Stimulated activated CD8-positive, alpha-beta memory T cell treated with anti-CD3 and anti-CD28 coated beads, Interleukin-7, amount 100 ng/mL, for 48 hours (primary cell): ENCODE measurements around the gene HBQ1.
"Not testable (repeated sequence)": the region's sequence is repeated elsewhere in the genome, so short reads cannot be mapped to it uniquely, and the experiment has no call there.

Experiments used
- DNase-seq, 2 donors: peaks; one replicate each; pipeline ENCODE4 v3.0.0-alpha.2; 2020; ENCODE audit warnings: low read depth in 1 of 2; ENCODE audit errors: extremely low read depth in 1 of 2

The HBQ1 gene

DNA sequence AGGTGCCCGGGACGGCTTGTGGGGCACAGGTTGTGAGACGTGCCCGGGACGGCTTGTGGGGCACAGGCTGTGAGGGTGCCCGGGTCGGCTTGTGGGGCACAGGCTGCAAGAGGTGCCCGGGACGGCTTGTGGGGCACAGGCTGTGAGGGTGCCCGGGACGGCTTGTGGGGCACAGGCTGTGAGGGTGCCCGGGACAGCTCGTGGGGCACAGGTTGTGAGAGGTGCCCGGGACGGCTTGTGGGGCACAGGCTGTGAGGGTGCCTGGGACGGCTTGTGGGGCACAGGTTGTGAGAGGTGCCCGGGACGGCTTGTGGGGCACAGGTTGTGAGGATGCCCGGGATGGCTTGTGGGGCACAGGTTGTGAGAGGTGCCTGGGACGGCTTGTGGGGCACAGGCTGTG is 20.0 kb upstream of the HBQ1 start:
- DNase-seq = not testable (repeated sequence)

GRCh38 chr16:160691-161190 is 19.5 kb upstream of the HBQ1 start:
- no peak for DNase-seq

GRCh38 chr16:162271-162991 is 17.8 kb upstream of the HBQ1 start:
- DNase-seq = no peak

DNA sequence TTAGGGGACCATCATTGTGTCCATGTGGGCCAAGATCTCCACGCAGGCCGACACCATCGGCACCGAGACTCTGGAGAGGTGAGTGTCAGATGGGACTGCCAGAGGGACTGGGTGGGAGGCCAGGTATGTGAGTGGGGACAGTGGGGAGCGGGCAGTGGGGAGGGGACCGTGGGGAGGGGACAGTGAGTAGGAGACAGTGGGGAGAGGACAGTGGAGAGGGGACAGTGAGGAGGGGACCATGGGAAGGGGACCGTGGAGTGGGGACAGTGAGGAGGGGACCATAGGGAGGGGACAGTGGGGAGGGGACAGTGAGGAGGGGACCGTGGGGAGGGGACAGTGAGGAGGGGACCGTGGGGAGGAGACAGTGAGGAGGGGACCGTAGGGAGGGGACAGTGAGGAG is 17.1 kb upstream of the HBQ1 start:
- not testable (repeated sequence) for DNase-seq

DNA sequence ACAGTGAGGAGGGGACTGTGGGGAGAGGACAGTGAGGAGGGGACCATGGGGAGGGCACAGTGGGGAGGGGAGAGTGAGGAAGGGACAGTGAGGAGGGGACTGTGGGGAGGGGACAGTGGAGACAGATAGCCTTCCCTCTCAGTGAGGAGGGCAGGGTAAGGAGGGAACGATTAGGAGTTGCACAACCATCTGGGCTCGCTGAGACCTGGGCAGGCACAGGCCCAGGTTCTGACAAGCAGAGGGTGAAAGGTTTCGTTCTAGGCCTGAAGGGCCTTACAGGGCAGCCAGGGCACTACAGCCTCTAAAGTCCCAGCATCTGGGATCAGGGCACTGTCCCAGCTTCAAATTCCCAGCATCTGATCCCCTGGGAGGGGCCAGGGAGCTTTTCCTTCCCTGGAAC is 16.6 kb upstream of the HBQ1 start:
- DNase-seq = not testable (repeated sequence)

DNA sequence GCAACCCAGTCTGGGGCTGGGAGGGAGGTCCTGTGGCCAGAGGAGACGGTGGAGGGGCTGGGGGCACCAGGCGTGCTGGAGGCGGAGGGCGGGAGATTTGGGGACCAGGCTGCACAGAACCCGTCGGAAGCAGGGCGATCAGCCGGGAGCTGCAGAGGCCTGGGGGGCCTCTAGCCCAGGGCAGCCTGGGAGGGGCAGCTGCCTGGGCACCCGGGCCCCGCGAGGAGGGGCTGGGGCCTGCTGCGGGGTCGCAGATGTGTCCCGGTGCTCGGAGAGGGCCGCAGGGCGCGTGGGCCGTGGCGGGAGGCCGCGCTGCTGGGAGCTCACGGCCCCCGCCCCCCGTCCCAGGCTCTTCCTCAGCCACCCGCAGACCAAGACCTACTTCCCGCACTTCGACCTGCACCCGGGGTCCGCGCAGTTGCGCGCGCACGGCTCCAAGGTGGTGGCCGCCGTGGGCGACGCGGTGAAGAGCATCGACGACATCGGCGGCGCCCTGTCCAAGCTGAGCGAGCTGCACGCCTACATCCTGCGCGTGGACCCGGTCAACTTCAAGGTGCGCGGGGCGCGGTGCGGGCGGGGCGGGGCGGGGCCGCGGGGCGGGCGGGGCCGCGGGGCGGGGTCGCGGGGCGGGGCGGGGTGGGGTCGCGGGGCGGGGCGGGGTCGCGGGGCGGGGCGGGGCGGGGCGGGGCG is 16.0 kb upstream of the HBQ1 start:
- DNase-seq = not testable (repeated sequence)

DNA sequence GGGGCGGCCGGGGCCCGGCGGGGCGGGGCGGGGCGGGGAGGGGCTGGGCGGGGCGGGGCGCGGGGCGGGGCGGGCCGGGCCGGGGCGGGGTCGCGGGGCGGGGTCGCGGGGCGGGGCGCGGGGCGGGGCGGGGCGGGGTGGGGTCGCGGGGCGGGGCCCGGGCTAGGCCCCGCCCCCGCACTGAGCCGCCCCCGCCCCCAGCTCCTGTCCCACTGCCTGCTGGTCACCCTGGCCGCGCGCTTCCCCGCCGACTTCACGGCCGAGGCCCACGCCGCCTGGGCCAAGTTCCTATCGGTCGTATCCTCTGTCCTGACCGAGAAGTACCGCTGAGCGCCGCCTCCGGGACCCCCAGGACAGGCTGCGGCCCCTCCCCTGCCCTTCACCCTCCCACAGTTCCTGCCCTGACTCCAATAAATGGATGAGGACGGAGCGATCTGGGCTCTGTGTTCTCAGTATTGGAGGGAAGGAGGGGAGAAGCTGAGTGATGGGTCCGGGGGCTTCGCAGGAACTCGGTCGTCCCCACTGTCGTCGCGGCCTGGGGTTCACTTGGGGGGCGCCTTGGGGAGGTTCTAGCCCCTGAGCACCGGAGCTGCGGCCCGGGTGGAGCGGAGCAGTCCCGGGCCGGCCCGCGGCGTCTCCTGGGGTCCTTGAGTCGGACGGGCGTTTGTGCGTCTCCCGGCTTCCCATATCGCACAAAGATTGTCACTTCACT is 15.3 kb upstream of the HBQ1 start:
- DNase-seq = no peak

DNA sequence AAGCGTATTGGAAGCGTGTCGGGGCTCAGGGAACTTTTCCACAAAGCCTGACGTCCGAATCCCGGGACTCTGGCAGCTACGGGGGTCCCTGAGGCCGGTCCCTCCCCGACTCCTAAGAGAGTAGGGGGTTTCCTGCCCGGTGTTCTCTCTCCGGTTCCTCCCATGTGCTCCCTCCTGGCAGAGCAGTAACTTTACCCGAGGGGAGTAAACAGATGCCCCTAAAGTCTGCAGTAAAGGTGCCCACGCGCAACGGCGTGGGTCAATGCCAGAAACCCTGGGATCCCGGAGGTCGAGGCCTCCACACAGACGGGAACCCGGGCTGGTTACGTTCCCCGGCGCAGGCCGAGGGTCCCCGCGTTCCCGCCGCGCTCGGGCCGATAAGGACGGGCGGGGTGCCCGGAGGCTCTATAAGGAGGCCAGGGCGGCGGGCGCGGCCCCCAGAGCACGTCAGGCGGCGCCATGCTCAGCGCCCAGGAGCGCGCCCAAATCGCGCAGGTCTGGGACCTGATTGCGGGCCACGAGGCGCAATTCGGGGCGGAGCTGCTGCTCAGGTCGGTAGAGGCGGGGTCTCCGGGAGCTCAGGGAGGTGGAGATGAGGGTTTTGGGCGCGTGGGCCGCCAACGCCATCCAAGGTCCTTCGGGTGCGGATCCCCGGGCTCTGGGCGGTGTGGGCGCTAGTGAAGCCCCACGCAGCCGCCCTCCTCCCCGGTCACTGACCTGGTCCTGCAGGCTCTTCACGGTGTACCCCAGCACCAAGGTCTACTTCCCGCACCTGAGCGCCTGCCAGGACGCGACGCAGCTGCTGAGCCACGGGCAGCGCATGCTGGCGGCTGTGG is 14.5 kb upstream of the HBQ1 start, which contains the start of gene HBM:
TSS of gene HBM (plus strand) at position 440 of the 836 bp plus-strand sequence. CDS start at position 460, 20 bp downstream.
- DNase-seq = no peak

DNA sequence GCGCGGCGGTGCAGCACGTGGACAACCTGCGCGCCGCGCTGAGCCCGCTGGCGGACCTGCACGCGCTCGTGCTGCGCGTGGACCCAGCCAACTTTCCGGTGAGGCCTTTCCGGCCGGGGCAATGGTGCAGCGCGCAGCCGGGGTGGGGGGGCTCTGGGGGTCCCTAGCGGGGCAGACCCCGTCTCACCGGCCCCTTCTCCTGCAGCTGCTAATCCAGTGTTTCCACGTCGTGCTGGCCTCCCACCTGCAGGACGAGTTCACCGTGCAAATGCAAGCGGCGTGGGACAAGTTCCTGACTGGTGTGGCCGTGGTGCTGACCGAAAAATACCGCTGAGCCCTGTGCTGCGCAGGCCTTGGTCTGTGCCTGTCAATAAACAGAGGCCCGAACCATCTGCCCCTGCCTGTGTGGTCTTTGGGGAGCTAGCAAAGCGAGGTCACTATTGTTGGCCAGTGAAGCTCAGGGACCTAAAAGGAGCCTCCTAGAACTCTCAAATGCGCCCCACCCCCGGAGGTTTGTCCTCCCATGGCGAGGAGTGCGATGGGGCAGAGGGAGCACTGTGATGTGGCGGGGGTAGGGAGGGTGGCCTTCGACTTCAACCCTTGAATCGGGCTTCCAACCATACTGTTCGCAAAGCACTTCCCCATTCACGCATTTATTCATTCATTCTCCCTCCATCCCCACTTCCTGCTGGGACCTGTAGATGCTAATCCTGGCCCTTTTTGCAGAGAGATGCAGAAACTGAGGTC is 13.7 kb upstream of the HBQ1 start:
- DNase-seq = no peak

DNA sequence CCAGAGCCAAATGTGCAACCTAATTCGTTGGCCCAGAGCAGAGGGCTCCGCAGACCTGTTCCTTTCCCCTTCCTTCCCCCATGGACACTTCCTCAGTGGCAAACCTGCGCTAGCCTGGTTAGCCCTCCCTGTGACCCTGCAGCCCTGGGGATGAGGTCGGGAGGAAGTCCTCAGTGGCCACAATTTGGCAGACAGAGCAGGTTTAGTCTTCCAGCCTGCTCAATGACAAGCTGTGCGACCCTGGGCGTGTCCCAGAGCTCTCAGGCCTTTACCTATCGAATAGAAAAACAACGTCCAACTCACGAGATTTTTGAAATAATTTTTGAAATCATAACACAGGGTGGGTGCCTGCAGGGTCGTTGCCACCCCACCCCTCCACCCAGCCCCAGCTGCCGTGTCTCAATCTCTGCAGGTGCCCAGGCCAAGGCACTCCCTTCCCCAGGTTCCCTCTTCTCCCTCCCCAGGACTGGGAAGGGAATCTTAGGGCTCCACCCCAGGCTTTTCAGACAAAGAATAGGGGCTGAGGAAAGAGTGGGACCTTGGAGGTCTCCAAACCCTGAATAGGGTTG is 13.1 kb upstream of the HBQ1 start:
- DNase-seq = no peak

DNA sequence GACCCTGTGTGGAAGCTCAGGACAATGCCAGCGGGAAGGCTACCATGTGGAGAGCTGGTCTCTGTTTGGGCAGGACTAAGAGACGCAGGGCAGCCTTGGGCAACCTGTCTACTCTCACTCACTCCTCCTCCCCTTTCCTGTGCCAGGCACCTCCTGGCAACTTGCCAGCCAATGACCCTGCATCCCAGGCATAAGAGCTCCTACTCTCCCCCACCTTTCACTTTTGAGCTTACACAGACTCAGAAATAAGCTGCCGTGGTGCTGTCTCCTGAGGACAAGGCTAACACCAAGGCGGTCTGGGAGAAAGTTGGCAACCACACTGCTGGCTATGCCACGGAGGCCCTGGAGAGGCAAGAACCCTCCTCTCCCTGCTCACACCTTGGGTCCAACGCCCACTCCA is 11.8 kb upstream of the HBQ1 start:
- DNase-seq = no peak

GRCh38 chr16:169014-169413 is 11.2 kb upstream of the HBQ1 start:
- DNase-seq = no peak

GRCh38 chr16:170088-170507 is 10.2 kb upstream of the HBQ1 start:
- not testable (repeated sequence) for DNase-seq

GRCh38 chr16:170788-171187 is 9.5 kb upstream of the HBQ1 start:
- DNase-seq = no peak

DNA sequence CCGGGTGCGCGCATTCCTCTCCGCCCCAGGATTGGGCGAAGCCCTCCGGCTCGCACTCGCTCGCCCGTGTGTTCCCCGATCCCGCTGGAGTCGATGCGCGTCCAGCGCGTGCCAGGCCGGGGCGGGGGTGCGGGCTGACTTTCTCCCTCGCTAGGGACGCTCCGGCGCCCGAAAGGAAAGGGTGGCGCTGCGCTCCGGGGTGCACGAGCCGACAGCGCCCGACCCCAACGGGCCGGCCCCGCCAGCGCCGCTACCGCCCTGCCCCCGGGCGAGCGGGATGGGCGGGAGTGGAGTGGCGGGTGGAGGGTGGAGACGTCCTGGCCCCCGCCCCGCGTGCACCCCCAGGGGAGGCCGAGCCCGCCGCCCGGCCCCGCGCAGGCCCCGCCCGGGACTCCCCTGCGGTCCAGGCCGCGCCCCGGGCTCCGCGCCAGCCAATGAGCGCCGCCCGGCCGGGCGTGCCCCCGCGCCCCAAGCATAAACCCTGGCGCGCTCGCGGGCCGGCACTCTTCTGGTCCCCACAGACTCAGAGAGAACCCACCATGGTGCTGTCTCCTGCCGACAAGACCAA is 7.8 kb upstream of the HBQ1 start, which contains the start of gene HBA2:
TSS of gene HBA2 (plus strand) at position 503 of the 568 bp plus-strand sequence. CDS start at position 540, 37 bp downstream.
- DNase-seq = not testable (repeated sequence)

- DNase-seq = not testable (repeated sequence)
Measured at GRCh38 chr16:173211-173854, 6.9 kb upstream of the HBQ1 start.

DNA sequence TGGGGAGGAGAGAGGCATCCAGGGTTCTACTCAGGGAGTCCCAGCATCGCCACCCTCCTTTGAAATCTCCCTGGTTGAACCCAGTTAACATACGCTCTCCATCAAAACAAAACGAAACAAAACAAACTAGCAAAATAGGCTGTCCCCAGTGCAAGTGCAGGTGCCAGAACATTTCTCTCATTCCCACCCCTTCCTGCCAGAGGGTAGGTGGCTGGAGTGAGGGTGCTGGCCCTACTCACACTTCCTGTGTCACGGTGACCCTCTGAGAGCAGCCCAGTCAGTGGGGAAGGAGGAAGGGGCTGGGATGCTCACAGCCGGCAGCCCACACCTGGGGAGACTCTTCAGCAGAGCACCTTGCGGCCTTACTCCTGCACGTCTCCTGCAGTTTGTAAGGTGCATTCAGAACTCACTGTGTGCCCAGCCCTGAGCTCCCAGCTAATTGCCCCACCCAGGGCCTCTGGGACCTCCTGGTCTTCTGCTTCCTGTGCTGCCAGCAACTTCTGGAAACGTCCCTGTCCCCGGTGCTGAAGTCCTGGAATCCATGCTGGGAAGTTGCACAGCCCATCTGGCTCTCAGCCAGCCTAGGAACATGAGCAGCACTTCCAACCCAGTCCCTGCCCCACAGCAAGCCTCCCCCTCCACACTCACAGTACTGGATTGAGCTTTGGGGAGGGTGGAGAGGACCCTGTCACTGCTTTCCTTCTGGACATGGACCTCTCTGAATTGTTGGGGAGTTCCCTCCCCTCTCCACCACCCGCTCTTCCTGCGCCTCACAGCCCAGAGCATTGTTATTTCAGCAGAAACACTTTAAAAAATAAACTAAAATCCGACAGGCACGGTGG is 6.1 kb upstream of the HBQ1 start:
- DNase-seq = not testable (repeated sequence)
